NCI-H82 treated with DMSO at 0.1 percent for 48 hours (cell line): ENCODE measurements around the gene ZNF541.

Source experiments
- DNase-seq: peaks from one replicate; lab custom pipeline; 2025; ENCODE audit not compliant: unreplicated experiment; lab: John Stamatoyannopoulos, UW

Gene ZNF541, protein sequence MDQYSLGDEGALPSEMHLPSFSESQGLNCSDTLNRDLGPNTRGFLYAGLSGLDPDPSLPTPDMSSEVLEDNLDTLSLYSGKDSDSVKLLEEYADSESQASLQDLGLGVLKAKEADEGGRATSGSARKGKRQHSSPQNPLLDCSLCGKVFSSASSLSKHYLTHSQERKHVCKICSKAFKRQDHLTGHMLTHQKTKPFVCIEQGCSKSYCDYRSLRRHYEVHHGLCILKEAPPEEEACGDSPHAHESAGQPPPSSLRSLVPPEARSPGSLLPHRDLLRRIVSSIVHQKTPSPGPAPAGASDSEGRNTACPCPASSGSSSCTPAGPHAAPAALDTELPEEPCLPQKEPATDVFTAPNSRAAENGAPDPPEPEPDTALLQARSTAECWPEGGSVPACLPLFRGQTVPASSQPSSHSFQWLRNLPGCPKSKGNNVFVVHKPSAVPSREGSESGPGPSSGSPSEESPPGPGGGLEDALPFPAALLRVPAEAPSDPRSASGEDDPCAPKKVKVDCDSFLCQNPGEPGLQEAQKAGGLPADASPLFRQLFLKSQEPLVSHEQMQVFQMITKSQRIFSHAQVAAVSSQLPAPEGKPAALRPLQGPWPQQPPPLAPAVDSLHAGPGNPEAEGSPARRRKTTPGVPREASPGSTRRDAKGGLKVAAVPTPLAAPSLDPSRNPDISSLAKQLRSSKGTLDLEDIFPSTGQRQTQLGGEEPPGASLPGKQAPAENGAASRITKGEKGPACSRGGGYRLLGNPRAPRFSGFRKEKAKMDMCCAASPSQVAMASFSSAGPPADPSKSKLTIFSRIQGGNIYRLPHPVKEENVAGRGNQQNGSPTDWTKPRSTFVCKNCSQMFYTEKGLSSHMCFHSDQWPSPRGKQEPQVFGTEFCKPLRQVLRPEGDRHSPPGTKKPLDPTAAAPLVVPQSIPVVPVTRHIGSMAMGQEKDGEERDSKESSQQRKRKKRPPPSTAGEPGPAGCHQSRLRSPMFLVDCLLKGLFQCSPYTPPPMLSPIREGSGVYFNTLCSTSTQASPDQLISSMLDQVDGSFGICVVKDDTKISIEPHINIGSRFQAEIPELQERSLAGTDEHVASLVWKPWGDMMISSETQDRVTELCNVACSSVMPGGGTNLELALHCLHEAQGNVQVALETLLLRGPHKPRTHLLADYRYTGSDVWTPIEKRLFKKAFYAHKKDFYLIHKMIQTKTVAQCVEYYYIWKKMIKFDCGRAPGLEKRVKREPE (N-terminal part only)

DNA sequence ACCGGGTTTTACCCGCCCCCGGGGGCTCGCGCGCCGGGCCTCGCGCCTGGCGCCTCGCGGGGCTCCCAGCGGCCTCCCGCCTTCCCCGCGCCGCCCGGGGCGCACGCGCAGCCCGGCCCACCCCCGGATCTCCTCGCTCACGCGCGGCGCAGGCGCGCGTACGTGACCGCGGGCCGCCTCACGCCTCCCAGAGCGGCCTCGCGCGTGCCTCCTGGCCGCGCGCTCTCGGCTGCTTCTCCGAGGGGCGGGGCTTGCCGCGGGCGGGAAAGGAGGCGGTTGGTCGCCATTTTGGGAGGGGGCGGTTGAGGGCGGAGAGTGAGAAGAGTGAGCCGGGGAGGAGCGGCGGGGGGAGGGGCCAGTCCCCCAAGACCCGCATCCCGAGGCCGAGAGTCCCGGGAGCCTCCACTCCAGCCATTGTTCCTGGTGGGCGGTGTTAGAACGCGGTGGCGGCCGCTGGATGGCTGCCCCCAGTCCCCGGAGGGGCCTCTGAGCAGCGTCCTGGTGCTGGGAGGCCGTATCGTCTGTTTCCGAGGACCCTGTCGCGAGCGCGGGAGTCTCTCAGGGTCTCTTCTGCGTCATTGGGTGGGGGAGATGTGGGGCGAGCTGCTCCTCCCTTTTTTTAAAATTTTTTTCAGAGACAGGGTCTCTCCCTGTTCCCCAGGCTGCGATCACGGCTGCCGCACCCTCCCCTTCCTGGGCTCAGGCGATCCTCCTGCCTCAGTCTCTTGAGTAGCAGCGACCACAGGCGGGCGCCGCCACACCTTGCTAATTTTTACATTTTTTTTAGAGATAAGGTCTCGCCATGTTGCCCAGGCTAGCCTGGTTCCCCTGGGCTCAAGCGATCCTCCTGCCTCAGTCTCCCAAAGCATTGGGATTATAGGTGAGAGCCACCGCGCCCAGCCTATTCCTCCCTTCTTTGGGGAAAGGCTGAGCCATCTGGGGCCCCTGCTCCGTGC is at the start of gene ZNF541:
Gene ZNF541, minus strand, starts transcription at position 78 of the 956 bp plus-strand sequence. CDS start 17,292 bp downstream, outside the sequence.
- DNase-seq = no peak

DNA sequence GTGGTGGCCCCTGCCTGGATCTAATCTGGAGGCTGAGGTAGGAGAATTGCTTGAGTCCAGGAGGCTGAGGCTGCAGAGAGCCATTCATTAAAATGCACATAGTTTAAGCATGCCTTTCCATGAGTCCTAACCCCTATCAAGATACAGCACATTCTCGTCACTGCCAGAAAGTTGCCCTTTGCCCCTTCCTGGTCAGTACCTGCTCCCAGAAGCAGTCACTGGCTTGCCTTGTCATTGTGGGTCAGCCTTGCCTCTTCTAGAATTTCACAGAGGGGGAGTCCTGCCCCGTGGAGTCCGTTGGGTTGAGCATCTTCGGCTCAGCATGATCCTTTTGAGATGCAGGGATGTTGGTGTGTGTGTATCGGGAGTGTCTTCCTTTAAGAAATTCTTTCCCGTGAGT is 46.8 kb upstream of the ZNF541 start:
- no peak for DNase-seq

DNA sequence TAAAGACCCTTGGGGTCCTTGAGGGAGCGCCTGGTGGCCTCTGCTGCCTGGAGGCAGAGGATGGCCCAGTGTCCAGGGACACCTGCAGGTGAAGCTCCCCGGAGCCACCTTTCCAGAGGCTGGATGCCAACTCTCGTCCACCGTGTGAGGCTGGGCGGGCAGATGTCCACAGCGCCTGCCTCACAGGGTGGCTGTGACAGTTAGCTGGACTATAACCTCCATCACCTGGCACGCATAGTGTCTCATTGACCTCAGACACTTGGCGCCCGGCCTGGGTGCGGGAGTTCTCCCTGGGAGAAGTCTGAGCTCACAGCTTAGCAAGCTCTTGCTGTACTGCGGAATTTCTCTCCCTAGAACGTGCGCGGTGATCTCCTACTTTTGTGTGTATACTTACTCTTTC is 45.8 kb upstream of the ZNF541 start:
- no peak for DNase-seq

DNA sequence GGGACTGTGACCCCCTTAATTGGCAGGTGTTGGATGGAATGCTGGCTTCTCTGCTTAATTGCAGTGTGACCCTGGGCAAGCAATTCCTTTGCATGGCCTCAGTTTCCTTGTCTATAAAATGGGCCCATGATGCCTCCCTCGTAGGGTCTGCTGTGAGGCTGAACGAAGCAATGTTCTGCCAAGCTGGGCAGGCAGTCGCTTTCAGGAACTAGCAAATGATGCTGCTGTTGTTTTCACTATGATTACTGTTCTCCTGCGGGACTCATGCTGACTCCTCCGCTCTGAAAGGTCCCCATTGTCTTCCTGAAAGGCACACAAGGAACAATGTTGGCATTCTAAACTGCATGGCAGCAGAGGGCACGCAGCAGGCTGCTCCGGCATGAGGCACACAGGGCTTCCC is 42.8 kb upstream of the ZNF541 start:
- no peak for DNase-seq

DNA sequence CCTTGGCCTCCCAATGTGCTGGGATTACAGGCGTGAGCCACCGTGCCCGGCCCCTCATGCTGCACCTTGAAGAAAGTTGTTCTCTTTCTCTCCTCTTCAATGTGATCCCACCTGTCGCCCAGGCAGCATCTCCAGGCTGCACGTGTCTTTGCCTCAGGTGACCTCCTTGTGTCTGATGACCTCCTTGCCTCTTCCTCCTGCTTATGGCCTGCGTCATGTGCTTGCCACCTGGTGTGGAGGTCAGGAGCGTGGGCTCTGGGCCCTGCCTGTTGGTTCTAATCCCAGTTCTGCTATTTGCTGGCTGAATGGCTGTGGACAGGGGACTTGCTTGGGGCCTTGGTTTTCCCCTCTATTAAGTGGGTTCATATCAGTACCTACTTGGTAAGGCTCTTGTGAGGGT is 42.3 kb upstream of the ZNF541 start:
- no peak for DNase-seq

DNA sequence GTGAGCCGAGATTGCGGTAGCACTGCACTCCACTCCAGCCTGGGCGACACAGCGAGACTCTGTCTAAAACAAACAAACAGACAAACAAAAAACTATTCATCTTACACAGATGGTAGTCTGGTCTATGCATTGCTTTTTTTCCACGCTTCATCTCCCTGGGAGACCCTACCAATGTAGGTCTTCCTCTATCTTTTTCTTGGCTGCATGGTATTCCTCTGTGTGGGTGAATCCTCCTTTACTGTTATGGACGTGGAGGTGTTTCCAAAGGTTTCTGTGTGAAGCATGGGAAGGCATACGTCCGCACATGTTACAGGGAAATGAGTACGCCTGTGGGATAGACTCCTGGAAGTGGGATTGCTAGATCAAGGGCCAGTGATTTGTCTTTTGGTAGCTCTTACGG is 41.6 kb upstream of the ZNF541 start:
- DNase-seq = no peak

DNA sequence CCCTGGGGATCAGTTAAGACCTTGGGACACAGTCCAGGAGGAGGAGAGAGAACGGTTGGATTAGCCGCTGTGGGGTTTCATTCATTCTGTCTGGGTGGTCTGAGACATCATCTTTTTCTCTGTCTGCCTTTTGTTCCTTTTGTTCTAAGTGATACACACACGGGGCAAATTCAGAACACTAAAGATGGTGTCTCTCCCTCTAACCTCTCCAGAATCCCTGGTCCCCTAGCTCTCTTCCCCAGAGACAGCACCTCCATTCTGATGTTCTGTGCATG is 41.0 kb upstream of the ZNF541 start:
- no peak for DNase-seq

DNA sequence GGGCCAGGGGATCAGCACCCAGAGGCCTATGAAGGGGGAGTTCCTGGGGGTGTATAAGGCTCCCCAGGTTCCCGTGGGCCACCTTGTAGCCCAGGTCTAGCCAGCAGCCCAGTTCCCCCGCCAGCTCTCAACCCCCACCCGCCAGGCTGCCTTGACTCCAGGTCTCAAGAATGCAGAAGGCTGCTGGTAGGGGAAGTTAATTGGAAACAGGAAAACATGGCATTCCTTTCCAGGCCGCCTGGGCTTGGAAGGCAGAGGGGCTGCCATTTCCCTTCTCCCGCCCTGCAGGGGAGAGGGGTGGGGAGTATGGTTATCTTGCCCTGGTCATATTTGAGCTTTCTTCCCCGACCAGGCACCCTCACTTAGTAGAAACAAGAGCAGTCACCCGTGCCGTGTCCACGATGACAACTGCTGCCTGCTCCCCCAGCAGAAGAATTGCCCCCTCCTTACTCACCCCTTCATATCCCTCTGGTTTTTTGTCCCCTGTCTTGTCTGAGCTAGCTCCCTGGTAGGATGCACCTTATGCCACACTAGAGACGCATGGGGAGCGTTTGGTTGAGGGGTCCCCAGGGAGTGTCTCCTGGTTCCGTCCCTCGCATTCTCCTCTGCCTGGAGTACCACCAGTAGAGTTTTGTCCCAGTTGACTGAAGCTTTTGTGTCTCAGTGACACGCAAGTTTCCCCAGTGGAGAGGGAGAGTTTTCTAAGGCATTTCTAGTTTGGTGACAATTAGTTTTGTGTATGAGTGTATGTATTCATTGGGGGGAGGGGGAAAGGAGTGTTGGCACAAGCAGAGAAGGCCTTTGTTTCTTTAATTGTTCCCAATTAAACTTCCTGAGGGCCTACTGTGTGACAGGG is 40.4 kb upstream of the ZNF541 start:
- no peak for DNase-seq

DNA sequence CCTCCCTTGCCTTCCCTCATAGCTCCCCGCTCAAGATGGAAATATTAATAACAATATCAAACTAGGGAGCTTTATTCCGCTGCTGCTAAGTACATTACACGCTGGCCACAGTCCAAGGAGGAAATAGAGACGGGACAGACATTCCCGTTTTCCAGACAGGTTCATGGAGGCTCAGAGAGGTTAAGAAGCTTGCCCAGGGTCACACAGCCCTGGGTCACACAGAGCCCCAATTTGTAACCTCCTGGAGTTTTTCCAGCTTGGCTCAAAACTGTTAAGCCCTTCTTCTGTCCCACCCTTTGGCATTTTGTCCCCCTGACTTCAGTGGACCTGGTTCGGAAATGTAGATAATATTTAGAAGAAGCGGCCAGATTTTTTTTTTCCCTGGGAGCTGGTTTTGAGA is 38.0 kb upstream of the ZNF541 start:
- DNase-seq = no peak

DNA sequence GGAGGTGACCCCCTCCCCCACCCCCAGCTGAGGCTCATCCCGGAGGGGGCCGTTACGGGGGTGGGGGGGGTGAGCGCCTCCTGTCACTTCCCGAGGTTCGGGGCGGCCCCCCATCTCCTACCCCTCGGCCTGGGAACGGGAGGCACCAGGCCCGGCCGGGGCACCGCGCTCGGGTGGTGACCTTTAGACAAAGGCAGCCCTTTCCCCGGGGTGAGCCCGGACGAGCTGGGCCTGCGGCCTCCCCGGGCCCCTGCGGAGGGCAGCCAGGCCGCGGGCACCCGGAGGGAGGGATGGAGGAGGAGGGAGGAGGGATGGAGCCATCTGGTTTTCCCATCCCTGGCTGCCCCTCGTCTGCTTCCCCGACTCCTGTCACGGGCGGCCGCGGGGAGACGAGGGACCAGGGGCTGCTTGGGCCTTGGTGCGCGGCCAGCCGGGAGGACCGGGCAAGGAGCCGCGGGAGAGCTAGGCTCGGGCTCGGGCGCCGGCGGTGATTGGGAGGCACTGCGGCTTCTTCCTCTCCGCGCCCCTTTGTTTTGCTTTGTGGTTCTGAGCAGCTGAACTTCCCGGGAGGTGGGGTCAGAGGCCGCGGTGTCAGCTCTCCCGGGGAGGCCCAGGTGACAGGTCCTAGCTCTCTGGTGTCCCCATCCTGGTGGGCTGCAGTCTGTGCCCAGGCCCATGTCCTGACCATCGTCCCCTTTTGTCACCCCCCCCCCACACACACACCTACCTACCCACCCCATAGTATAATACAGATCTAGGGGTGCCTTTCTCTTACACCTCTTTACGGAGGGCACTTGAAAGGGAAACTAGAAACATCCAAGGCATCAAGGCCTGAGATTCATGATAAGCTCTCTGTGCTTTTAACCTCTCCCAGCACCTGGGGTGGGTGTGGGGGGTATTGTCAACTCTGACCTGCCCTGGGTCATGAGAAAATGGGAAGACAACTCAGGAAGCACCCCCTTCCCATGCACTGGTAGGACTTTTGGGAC is 37.3 kb upstream of the ZNF541 start:
- no peak for DNase-seq

DNA sequence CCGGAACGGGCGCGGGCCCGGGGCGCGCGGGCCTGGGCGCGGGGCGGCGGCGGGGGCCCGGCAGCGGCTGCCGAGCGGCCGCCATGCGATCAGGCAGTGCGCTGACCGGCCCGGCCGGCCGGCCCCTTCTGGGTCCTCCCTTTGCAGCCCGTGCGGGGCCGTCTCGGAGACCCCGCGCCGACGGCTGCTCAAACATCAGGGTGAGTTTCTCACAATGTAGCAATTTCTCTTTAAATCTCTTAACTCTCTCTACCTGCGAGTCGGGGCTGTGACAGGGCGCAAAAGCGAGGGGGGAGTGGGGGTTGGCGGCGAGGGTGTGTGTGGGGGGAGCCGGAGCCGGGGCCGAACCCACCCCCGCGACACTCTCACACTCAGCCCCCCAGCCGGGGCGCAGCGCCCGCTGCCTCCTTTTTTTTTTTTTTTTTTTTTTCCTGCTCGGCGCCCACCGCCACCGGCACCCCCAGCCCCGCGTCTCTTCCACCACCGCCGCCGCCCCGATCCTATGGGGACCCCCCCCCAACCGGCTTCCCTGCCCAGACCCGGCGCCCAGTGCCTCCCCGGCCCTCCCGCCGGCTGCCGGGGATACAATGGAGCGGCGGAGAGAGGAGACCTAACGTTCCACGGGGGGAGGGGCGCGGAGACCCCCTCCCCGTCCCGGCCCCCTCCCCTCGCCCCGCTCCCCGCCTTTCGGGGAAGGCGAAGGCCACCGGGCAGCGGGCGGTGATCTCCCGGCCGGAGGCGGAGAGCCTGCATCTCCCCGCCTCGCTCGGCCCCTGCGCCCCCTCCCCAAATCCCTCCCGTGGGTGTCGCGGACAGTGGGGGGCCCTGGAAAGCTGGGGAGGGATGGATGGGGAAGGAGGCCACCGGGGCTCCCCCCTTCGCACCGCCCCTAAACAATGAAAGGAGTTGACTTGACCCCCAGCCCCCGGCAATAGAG is 36.3 kb upstream of the ZNF541 start, which contains the start of gene BICRA:
Gene BICRA, plus strand, starts transcription at position 166 of the 937 bp plus-strand sequence. CDS start 64,441 bp downstream, outside the sequence.
- DNase-seq = no peak

DNA sequence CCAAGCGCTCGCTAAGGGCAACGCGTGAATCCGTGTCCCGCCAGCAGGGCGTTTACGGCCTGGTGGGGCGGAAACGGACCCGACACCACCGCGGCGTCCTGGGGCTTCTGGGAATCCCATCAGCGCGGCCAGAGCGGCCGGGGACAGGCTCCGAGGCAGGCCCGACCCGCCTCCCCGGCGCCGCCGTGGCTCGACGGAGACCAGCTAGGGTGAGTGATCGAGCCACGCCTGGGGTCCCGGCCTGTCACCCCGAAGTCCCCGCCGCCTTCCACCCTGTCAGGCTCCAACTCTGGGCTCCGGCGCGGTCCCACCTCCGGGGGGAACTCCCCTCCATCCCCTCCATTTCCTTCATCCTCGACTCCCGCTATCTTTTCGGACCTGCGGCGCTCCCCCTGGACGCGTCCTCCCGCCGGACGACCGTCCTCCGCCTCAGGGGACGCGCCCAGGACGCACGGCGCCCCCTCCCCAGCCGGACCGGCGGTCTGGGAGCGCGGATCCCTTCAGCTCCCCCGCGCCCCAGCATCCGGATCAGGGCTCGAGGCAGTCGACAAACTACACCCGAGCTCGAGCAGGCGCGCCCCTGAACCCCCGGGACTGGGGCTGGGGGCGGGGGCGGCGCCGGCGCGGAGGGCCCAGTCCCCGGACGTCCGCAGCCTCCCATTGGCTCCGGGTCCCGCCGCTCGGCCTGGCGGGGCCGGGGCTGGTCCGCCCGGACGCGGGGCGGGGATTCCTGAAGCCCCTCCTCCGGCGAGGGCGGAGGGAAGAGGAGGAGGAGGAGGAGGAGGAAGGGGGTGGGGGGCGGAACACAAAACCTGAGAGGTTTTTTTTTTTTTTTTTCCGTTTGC is 35.3 kb upstream of the ZNF541 start:
- peak; percentile 44 for DNase-seq

DNA sequence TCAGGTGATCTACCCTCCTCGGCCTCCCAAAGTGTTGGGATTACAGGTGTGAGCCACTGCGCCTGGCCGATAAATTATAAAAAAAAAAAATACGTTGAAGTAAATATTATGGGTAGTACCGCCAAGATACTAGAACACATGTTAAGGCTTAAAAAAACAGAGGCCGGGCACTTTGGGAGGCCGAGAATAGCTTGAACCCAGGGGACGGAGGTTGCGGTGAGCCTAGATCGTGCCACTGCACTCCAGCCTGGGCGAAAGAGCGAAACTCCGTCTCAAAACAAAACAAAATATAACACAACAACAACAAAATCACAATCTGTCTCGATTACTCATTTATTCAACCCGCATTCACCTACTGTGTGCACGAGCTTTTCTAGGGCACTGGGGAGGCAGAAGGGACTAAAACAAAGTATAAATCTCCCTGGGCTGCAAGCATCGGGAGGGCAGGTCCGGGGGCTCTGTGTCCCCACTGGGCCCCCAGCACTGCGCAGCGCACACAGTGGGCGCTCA is 34.7 kb upstream of the ZNF541 start:
- DNase-seq = no peak

DNA sequence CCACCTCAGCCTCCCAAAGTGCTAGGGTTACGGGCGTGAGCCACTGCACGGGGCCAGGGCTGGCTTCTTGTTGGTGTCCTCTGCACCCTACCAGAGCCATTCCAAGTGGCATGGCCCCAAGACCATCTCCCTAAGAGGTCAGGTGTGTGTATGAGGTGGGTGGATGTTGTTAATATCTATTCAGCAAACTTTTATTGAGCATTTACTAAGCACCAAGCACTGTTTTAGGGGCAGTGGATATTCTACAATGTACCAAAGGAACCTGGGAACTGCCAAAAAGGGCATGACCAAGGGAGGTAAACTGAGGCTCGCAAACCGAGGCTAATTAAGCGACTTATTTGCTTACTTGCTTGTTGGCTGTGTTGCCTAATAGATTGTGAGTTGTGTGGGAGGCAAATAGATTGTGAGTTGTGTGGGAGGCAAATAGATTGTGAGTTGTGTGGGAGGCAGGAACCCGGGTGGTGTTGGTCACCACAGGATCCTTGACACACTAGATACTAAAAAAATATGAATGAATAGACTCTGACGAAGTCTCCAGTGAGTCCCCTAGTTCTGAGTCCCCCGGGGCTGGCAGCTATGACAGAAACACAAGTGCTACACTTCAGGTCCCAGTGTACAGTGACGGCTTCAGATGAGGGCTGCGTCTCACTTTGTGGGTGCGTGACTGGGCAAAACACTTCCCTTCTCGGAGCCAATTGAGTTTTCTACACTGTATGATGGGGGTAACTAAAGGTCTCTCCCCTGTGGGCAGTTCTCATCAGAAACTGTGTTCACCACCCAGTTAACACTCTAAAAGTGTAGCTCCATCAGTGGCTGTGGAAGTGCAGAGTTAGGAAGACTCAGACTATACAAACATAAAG is 31.0 kb upstream of the ZNF541 start:
- no peak for DNase-seq
